HEK293 (cell line): ENCODE data around the gene OSBP2.

Source experiments
- MZF1 ChIP-seq: fragments of 450-650 bp; formaldehyde crosslinking; IDR thresholded peaks from 2 replicates; pipeline ENCODE4 v1.5.1; 2017; ENCODE audit warnings: missing biosample characterization, missing genetic modification characterization, borderline replicate concordance
- PRDM1 ChIP-seq: fragments of 450-650 bp; formaldehyde crosslinking; IDR thresholded peaks from 2 replicates; pipeline ENCODE4; 2016; ENCODE audit warnings: missing biosample characterization, missing genetic modification characterization
- SALL2 ChIP-seq: fragments of 450-650 bp; formaldehyde crosslinking; IDR thresholded peaks from 2 replicates; pipeline ENCODE4 v1.5.0; 2017; ENCODE audit warnings: missing biosample characterization, mild to moderate bottlenecking, missing genetic modification characterization, borderline replicate concordance
- SCRT1 ChIP-seq: fragments of 450-650 bp; formaldehyde crosslinking; IDR thresholded peaks from 2 replicates; pipeline ENCODE4 v1.5.1; 2016; ENCODE audit warnings: missing biosample characterization, missing genetic modification characterization, borderline replicate concordance
- ZNF114 ChIP-seq: fragments of 450-650 bp; formaldehyde crosslinking; IDR thresholded peaks from 2 replicates; pipeline ENCODE4 v1.5.0; 2017; ENCODE audit warnings: missing biosample characterization, missing genetic modification characterization
- ZNF138 ChIP-seq: fragments of 450-650 bp; formaldehyde crosslinking; IDR thresholded peaks from 2 replicates; pipeline ENCODE4 v1.5.1; 2016; ENCODE audit warnings: missing biosample characterization, missing genetic modification characterization, borderline replicate concordance
- ZNF16 ChIP-seq: fragments of 450-650 bp; formaldehyde crosslinking; IDR thresholded peaks from 2 replicates; pipeline ENCODE4 v1.5.1; 2016; ENCODE audit warnings: low read depth, missing biosample characterization, missing genetic modification characterization
- ZNF24 ChIP-seq: fragments of 450-650 bp; formaldehyde crosslinking; IDR thresholded peaks from 2 replicates; pipeline ENCODE4 v1.5.1; 2016; ENCODE audit warnings: missing biosample characterization, missing genetic modification characterization
- ZNF416 ChIP-seq: fragments of 450-650 bp; formaldehyde crosslinking; IDR thresholded peaks from 2 replicates; pipeline ENCODE4 v1.5.1; 2016; ENCODE audit warnings: missing biosample characterization, missing genetic modification characterization
- ZNF529 ChIP-seq: fragments of 450-650 bp; formaldehyde crosslinking; IDR thresholded peaks from 2 replicates; pipeline ENCODE4 v1.5.1; 2017; ENCODE audit warnings: missing genetic modification characterization, missing biosample characterization; ENCODE audit not compliant: insufficient replicate concordance
- ZNF558 ChIP-seq: fragments of 450-650 bp; formaldehyde crosslinking; IDR thresholded peaks from 2 replicates; pipeline ENCODE4 v1.5.1; 2016; ENCODE audit warnings: missing biosample characterization, missing genetic modification characterization
- ZNF600 ChIP-seq: fragments of 450-650 bp; formaldehyde crosslinking; IDR thresholded peaks from 2 replicates; pipeline ENCODE4 v1.5.1; 2016; ENCODE audit warnings: missing biosample characterization, missing genetic modification characterization
- ZNF623 ChIP-seq: fragments of 450-650 bp; formaldehyde crosslinking; IDR thresholded peaks from 2 replicates; pipeline ENCODE4 v1.5.1; 2016; ENCODE audit warnings: missing biosample characterization, missing genetic modification characterization
- ZNF777 ChIP-seq: fragments of 450-650 bp; formaldehyde crosslinking; IDR thresholded peaks from 2 replicates; pipeline ENCODE4 v1.5.1; 2017; ENCODE audit warnings: missing biosample characterization, missing genetic modification characterization, borderline replicate concordance
- ZSCAN30 ChIP-seq: fragments of 450-650 bp; IDR thresholded peaks from 2 replicates; pipeline ENCODE4 v1.5.1; 2018; ENCODE audit warnings: missing biosample characterization, mild to moderate bottlenecking, missing genetic modification characterization, moderate library complexity
- TF ChIP-seq, protein P1 (sequence below): fragments of 450-650 bp; formaldehyde crosslinking; conservative IDR thresholded peaks from 2 replicates; pipeline ENCODE4 v1.5.1; 2016; ENCODE audit warnings: low read depth, missing biosample characterization, missing genetic modification characterization
- TF ChIP-seq, protein P2 (sequence below): fragments of 450-650 bp; formaldehyde crosslinking; IDR thresholded peaks from 2 replicates; pipeline ENCODE4 v1.5.1; 2016; ENCODE audit warnings: missing biosample characterization, missing genetic modification characterization
- TF ChIP-seq, protein P3 (sequence below): fragments of 450-650 bp; formaldehyde crosslinking; IDR thresholded peaks from 2 replicates; pipeline ENCODE4 v1.5.1; 2016; ENCODE audit warnings: missing biosample characterization, missing genetic modification characterization
- TF ChIP-seq, protein P4 (sequence below): fragments of 450-650 bp; formaldehyde crosslinking; IDR thresholded peaks from 2 replicates; pipeline ENCODE4 v1.5.1; 2016; ENCODE audit warnings: missing biosample characterization, missing genetic modification characterization
- TF ChIP-seq, protein P5 (sequence below): fragments of 450-650 bp; formaldehyde crosslinking; IDR thresholded peaks from 2 replicates; pipeline ENCODE4 v1.5.1; 2016; ENCODE audit warnings: missing biosample characterization, missing genetic modification characterization, low read depth
- TF ChIP-seq, protein P6 (sequence below): fragments of 450-650 bp; formaldehyde crosslinking; IDR thresholded peaks from 2 replicates; pipeline ENCODE4 v1.5.1; 2016; ENCODE audit warnings: missing biosample characterization, missing genetic modification characterization
- TF ChIP-seq, protein P7 (sequence below): fragments of 450-650 bp; IDR thresholded peaks from 2 replicates; pipeline ENCODE4 v1.5.1; 2018; ENCODE audit warnings: missing biosample characterization, mild to moderate bottlenecking, missing genetic modification characterization

Gene OSBP2

DNA sequence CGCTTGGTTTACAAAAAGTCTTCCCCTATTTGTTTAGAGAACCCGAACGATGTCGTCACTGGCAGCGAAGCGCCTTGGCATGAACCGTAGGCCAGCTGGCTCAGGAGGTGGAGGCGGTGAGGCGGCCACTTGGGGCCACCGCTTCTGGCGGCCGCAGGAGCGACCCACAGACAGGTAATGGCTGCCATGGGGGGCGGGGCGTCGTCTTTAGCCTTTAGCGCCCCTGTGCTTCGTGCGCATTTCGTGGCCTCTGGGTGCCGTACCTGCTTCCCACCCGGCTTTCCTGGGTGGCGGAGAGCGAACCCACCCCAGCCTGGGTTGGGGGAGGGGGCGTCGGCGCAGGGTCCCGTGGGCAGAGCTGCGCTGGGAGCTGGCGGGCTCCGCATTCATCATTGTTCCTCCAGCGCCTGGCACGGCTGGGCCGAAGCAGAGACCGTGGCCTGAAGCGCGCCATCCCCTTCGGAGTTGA is 469 bp upstream of the OSBP2 start (continued):
- TF ChIP-seq, protein P1, sequence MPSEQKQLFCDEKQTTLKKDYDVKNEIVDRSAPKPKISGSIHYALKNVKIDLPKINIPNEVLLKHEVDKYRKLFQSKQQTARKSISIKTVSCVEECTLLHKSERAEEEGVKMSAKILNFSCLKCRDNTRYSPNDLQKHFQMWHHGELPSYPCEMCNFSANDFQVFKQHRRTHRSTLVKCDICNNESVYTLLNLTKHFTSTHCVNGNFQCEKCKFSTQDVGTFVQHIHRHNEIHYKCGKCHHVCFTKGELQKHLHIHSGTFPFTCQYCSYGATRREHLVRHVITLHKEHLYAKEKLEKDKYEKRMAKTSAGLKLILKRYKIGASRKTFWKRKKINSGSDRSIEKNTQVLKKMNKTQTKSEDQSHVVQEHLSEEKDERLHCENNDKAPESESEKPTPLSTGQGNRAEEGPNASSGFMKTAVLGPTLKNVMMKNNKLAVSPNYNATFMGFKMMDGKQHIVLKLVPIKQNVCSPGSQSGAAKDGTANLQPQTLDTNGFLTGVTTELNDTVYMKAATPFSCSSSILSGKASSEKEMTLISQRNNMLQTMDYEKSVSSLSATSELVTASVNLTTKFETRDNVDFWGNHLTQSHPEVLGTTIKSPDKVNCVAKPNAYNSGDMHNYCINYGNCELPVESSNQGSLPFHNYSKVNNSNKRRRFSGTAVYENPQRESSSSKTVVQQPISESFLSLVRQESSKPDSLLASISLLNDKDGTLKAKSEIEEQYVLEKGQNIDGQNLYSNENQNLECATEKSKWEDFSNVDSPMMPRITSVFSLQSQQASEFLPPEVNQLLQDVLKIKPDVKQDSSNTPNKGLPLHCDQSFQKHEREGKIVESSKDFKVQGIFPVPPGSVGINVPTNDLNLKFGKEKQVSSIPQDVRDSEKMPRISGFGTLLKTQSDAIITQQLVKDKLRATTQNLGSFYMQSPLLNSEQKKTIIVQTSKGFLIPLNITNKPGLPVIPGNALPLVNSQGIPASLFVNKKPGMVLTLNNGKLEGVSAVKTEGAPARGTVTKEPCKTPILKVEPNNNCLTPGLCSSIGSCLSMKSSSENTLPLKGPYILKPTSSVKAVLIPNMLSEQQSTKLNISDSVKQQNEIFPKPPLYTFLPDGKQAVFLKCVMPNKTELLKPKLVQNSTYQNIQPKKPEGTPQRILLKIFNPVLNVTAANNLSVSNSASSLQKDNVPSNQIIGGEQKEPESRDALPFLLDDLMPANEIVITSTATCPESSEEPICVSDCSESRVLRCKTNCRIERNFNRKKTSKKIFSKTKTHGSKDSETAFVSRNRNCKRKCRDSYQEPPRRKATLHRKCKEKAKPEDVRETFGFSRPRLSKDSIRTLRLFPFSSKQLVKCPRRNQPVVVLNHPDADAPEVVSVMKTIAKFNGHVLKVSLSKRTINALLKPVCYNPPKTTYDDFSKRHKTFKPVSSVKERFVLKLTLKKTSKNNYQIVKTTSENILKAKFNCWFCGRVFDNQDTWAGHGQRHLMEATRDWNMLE (tag by site-specific recombination) = no peak
- TF ChIP-seq, protein P2, sequence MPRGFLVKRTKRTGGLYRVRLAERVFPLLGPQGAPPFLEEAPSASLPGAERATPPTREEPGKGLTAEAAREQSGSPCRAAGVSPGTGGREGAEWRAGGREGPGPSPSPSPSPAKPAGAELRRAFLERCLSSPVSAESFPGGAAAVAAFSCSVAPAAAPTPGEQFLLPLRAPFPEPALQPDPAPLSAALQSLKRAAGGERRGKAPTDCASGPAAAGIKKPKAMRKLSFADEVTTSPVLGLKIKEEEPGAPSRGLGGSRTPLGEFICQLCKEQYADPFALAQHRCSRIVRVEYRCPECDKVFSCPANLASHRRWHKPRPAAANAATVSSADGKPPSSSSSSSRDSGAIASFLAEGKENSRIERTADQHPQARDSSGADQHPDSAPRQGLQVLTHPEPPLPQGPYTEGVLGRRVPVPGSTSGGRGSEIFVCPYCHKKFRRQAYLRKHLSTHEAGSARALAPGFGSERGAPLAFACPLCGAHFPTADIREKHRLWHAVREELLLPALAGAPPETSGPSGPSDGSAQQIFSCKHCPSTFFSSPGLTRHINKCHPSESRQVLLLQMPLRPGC (tag by site-specific recombination) = no peak
- TF ChIP-seq, protein P3, sequence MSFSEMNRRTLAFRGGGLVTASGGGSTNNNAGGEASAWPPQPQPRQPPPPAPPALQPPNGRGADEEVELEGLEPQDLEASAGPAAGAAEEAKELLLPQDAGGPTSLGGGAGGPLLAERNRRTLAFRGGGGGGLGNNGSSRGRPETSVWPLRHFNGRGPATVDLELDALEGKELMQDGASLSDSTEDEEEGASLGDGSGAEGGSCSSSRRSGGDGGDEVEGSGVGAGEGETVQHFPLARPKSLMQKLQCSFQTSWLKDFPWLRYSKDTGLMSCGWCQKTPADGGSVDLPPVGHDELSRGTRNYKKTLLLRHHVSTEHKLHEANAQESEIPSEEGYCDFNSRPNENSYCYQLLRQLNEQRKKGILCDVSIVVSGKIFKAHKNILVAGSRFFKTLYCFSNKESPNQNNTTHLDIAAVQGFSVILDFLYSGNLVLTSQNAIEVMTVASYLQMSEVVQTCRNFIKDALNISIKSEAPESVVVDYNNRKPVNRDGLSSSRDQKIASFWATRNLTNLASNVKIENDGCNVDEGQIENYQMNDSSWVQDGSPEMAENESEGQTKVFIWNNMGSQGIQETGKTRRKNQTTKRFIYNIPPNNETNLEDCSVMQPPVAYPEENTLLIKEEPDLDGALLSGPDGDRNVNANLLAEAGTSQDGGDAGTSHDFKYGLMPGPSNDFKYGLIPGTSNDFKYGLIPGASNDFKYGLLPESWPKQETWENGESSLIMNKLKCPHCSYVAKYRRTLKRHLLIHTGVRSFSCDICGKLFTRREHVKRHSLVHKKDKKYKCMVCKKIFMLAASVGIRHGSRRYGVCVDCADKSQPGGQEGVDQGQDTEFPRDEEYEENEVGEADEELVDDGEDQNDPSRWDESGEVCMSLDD (tag by site-specific recombination) = peak; percentile 93
- TF ChIP-seq ZNF416 (tag by site-specific recombination) = no peak
- no peak for TF ChIP-seq ZNF623 (tag by site-specific recombination)
- TF ChIP-seq MZF1 (tag by site-specific recombination) = no peak
- no peak for TF ChIP-seq ZNF777 (tag by site-specific recombination)
- TF ChIP-seq ZNF24 = peak; percentile 26; the same call in 1 of the 2 replicates
- TF ChIP-seq ZNF16 (tag by site-specific recombination) = no peak
- 0 out of 2 replicates have a peak, but pooled peaks have one; percentile 19 for TF ChIP-seq ZNF600 (tag by site-specific recombination)
- no peak for TF ChIP-seq SALL2 (tag by site-specific recombination)
- TF ChIP-seq ZNF138 (tag by site-specific recombination) = no peak
- TF ChIP-seq, protein P4, sequence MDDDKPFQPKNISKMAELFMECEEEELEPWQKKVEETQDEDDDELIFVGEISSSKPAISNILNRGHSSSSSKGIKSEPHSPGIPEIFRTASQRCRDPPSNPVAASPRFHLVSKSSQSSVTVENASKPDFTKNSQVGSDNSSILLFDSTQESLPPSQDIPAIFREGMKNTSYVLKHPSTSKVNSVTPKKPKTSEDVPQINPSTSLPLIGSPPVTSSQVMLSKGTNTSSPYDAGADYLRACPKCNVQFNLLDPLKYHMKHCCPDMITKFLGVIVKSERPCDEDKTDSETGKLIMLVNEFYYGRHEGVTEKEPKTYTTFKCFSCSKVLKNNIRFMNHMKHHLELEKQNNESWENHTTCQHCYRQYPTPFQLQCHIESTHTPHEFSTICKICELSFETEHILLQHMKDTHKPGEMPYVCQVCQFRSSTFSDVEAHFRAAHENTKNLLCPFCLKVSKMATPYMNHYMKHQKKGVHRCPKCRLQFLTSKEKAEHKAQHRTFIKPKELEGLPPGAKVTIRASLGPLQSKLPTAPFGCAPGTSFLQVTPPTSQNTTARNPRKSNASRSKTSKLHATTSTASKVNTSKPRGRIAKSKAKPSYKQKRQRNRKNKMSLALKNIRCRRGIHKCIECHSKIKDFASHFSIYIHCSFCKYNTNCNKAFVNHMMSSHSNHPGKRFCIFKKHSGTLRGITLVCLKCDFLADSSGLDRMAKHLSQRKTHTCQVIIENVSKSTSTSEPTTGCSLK = no peak
- no peak for TF ChIP-seq SCRT1
- no peak for TF ChIP-seq ZNF558 (tag by site-specific recombination)
- TF ChIP-seq, protein P5, sequence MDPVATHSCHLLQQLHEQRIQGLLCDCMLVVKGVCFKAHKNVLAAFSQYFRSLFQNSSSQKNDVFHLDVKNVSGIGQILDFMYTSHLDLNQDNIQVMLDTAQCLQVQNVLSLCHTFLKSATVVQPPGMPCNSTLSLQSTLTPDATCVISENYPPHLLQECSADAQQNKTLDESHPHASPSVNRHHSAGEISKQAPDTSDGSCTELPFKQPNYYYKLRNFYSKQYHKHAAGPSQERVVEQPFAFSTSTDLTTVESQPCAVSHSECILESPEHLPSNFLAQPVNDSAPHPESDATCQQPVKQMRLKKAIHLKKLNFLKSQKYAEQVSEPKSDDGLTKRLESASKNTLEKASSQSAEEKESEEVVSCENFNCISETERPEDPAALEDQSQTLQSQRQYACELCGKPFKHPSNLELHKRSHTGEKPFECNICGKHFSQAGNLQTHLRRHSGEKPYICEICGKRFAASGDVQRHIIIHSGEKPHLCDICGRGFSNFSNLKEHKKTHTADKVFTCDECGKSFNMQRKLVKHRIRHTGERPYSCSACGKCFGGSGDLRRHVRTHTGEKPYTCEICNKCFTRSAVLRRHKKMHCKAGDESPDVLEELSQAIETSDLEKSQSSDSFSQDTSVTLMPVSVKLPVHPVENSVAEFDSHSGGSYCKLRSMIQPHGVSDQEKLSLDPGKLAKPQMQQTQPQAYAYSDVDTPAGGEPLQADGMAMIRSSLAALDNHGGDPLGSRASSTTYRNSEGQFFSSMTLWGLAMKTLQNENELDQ (tag by site-specific recombination) = no peak
- TF ChIP-seq, protein P6, sequence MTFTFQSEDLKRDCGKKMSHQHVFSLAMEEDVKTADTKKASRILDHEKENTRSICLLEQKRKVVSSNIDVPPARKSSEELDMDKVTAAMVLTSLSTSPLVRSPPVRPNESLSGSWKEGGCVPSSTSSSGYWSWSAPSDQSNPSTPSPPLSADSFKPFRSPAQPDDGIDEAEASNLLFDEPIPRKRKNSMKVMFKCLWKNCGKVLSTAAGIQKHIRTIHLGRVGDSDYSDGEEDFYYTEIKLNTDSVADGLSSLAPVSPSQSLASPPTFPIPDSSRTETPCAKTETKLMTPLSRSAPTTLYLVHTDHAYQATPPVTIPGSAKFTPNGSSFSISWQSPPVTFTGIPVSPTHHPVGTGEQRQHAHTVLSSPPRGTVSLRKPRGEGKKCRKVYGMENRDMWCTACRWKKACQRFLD (tag by site-specific recombination) = no peak
- TF ChIP-seq, protein P7, sequence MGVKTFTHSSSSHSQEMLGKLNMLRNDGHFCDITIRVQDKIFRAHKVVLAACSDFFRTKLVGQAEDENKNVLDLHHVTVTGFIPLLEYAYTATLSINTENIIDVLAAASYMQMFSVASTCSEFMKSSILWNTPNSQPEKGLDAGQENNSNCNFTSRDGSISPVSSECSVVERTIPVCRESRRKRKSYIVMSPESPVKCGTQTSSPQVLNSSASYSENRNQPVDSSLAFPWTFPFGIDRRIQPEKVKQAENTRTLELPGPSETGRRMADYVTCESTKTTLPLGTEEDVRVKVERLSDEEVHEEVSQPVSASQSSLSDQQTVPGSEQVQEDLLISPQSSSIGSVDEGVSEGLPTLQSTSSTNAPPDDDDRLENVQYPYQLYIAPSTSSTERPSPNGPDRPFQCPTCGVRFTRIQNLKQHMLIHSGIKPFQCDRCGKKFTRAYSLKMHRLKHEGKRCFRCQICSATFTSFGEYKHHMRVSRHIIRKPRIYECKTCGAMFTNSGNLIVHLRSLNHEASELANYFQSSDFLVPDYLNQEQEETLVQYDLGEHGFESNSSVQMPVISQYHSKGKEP (tag by site-specific recombination) = no peak
- TF ChIP-seq PRDM1 (tag by site-specific recombination) = no peak
- peak; percentile 84; the same call in 1 of the 2 replicates for TF ChIP-seq ZSCAN30
- no peak for TF ChIP-seq ZNF529 (tag by site-specific recombination)
- no peak for TF ChIP-seq ZNF114 (tag by site-specific recombination)
